ENCODE measurements around the gene NES. TPM values are rescaled to one million over a fixed set of nuclear protein-coding genes. Genes with fewer than 3 reads are reported as not detected.
A peak's percentile ranks its signal among the peaks of the same experiment; 100 is the strongest.

The NES gene
- total RNA-seq, 1 donor from 2014 or later = 56.8 TPM

- peak overlapping the region; percentile 94 for H3K27ac Mint-ChIP-seq
- no peaks in the 10 kb centered on the region for H3K27me3 Mint-ChIP-seq (ENCODE audit: low read depth)
- H3K9me3 Mint-ChIP-seq = no peaks in the 10 kb centered on the region
- H3K4me3 Mint-ChIP-seq = peak overlapping the region; percentile 74
- H3K36me3 Mint-ChIP-seq = peaks cover 26% of the 10 kb centered on the region
- no peak for DNase-seq (ENCODE audit: low spot score in 2 of 2, unreplicated experiment in 2 of 2)
- H3K4me1 Mint-ChIP-seq = peaks cover 66% of the 10 kb centered on the region
- TF ChIP-seq, protein P1, sequence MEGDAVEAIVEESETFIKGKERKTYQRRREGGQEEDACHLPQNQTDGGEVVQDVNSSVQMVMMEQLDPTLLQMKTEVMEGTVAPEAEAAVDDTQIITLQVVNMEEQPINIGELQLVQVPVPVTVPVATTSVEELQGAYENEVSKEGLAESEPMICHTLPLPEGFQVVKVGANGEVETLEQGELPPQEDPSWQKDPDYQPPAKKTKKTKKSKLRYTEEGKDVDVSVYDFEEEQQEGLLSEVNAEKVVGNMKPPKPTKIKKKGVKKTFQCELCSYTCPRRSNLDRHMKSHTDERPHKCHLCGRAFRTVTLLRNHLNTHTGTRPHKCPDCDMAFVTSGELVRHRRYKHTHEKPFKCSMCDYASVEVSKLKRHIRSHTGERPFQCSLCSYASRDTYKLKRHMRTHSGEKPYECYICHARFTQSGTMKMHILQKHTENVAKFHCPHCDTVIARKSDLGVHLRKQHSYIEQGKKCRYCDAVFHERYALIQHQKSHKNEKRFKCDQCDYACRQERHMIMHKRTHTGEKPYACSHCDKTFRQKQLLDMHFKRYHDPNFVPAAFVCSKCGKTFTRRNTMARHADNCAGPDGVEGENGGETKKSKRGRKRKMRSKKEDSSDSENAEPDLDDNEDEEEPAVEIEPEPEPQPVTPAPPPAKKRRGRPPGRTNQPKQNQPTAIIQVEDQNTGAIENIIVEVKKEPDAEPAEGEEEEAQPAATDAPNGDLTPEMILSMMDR (IDR thresholded peaks at IDR 0.05; ENCODE audit: unreplicated experiment) = no peak
These were observed 17.4 kb upstream of the NES start for GRCh38 chr1:156694690-156694962.

DNA sequence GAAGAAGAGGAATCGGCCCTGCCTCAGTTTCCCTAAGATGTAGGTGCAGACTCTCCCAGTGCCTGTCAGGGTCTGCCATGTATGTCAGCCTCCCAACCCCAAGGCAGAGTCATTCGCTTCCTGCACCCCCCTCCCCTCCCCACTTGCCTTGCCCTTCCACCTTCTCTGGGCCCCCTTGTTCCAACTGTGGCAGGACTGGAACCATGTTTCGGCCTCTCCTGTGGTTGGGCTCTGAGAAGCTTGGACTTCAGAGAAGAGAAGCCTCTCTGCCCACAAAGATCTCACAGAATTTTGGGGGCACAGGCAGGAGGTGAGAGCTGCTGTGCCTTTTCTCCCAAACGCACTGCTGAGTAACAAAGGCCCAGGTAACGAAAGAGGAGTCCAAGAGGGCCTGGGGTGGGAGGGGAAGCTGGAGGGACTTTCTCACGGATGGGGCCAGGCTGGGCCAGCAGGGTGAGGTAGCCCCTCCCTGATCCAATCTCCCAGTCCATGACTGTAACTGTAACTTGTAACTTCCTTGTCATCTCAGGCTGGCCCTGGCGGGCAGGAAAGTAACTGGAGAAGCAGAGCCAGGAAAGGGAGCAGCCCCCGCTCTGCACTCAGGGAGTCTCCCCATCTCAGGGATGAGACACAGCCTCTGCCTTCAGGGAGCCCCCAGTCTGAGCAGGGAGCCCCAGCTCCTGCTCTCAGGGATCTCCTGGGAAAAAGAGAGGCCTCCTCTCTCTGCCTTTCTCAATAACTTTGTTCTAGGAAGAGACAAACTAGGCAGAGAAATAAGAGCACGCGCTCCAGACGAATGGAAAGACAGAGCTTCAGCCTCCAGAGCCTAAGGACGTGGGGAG is 16.9 kb upstream of the NES start:
- Mint-ChIP-seq H3K27me3 (ENCODE audit: low read depth) (no peaks in the 10 kb centered on the region), H3K27ac (peak overlapping the region; percentile 94), H3K4me3 (peak overlapping the region; percentile 74), H3K4me1 (peaks cover 70% of the 10 kb centered on the region), H3K9me3 (no peaks in the 10 kb centered on the region), H3K36me3 (peaks cover 24% of the 10 kb centered on the region)
- TF ChIP-seq, protein P1 (IDR thresholded peaks at IDR 0.05; ENCODE audit: unreplicated experiment) = no peak
- DNase-seq (ENCODE audit: low spot score in 2 of 2, unreplicated experiment in 2 of 2) = no peak

- Mint-ChIP-seq H3K36me3 (peaks cover 20% of the 10 kb centered on the region), H3K27ac (peak overlapping the region; percentile 94), H3K4me3 (peak overlapping the region; percentile 74), H3K27me3 (ENCODE audit: low read depth) (no peaks in the 10 kb centered on the region), H3K4me1 (peaks cover 69% of the 10 kb centered on the region), H3K9me3 (no peaks in the 10 kb centered on the region)
- peak; percentile 68 to 84 for DNase-seq (ENCODE audit: low spot score in 2 of 2, unreplicated experiment in 2 of 2)
- TF ChIP-seq, protein P1 (IDR thresholded peaks at IDR 0.05; ENCODE audit: unreplicated experiment) = no peak
These were observed 16.0 kb upstream of the NES start for GRCh38 chr1:156692925-156693847.

- H3K4me3 Mint-ChIP-seq = peak overlapping the region; percentile 74
- H3K27ac Mint-ChIP-seq = peak overlapping the region; percentile 94
- peaks cover 69% of the 10 kb centered on the region for H3K4me1 Mint-ChIP-seq
- no peaks in the 10 kb centered on the region for H3K27me3 Mint-ChIP-seq (ENCODE audit: low read depth)
- TF ChIP-seq, protein P1 (IDR thresholded peaks at IDR 0.05; ENCODE audit: unreplicated experiment) = no peak
- DNase-seq (ENCODE audit: low spot score in 2 of 2, unreplicated experiment in 2 of 2) = peak in 1 of 2 experiments; percentile 67
- no peaks in the 10 kb centered on the region for H3K9me3 Mint-ChIP-seq
- peaks cover 13% of the 10 kb centered on the region for H3K36me3 Mint-ChIP-seq
These were observed 15.3 kb upstream of the NES start for GRCh38 chr1:156692441-156692924.

GRCh38 chr1:156691665-156692440 is 14.6 kb upstream of the NES start:
- TF ChIP-seq, protein P1 (IDR thresholded peaks at IDR 0.05; ENCODE audit: unreplicated experiment) = no peak
- H3K36me3 Mint-ChIP-seq = peaks cover 9% of the 10 kb centered on the region
- H3K4me3 Mint-ChIP-seq = peak overlapping the region; percentile 74
- H3K9me3 Mint-ChIP-seq = no peaks in the 10 kb centered on the region
- no peaks in the 10 kb centered on the region for H3K27me3 Mint-ChIP-seq (ENCODE audit: low read depth)
- DNase-seq (ENCODE audit: low spot score in 2 of 2, unreplicated experiment in 2 of 2) = no peak
- H3K4me1 Mint-ChIP-seq = peaks cover 65% of the 10 kb centered on the region
- peak overlapping the region; percentile 94 for H3K27ac Mint-ChIP-seq

Data from mesothelial cell of epicardium (in vitro differentiated cells).